OCI-LY3 (cell line): ENCODE results near the gene DAB1.
"Not testable (repeated sequence)": the region's sequence is repeated elsewhere in the genome, so short reads cannot be mapped to it uniquely, and the experiment has no call there.

ENCODE experiments used
- H2AFZ ChIP-seq: fragments of 200-600, 300-600 bp; shearing (Covaris generic); 2 replicates; pipeline ENCODE4 v1.6.0; 2014; ENCODE audit warnings: antibody characterized with exemption, low read depth, low read length
- H3K27ac ChIP-seq: fragments of 200-600, 300-600 bp; sonication (generic); 2 replicates; pipeline ENCODE4 v1.5.1; 2014; ENCODE audit warnings: mild to moderate bottlenecking, low read length, moderate library complexity, mixed read lengths
- H3K27me3 ChIP-seq: fragments of 200-600, 300-600 bp; sonication (generic); 2 replicates; pipeline ENCODE4 v1.6.1; 2014; ENCODE audit warnings: low read depth, low read length, mixed read lengths
- H3K36me3 ChIP-seq: fragments of 200-600, 300-600 bp; sonication (generic); replicated peaks from 2 replicates; pipeline ENCODE3; 2014; ENCODE audit warnings: low read depth, low read length, mixed read lengths
- H3K4me1 ChIP-seq: fragments of 300-600, 200-600 bp; sonication (generic); 2 replicates; pipeline ENCODE4 v1.6.1; 2014; ENCODE audit warnings: low read length, mixed read lengths
- H3K4me2 ChIP-seq: fragments of 200-600, 300-600 bp; sonication (generic); 2 replicates; pipeline ENCODE4 v1.6.1; 2014; ENCODE audit warnings: low read length, mixed read lengths
- H3K4me3 ChIP-seq: fragments of 300-600, 200-600 bp; sonication (generic); 2 replicates; pipeline ENCODE4 v1.5.1; 2014; ENCODE audit warnings: antibody characterized with exemption, mild to moderate bottlenecking, low read length, moderate library complexity
- H3K79me2 ChIP-seq: fragments of 300-600, 200-600 bp; shearing (Covaris generic); 2 replicates; pipeline ENCODE4 v1.6.1; 2014; ENCODE audit warnings: mild to moderate bottlenecking, low read length, mixed read lengths
- H3K9ac ChIP-seq: fragments of 300-600, 200-600 bp; shearing (Covaris generic); 2 replicates; pipeline ENCODE4 v1.6.0; 2014; ENCODE audit warnings: mild to moderate bottlenecking, low read length, moderate library complexity
- H3K9me3 ChIP-seq: fragments of 200-600, 300-600 bp; shearing (Covaris generic); 2 replicates; pipeline ENCODE4 v1.6.1; 2014; ENCODE audit warnings: low read length, mixed read lengths; ENCODE audit not compliant: insufficient read depth
- H4K20me1 ChIP-seq: fragments of 200-600, 300-600 bp; sonication (generic); 2 replicates; pipeline ENCODE4 v1.6.1; 2016; ENCODE audit warnings: low read length, mixed read lengths; ENCODE audit not compliant: insufficient read depth
- CTCF ChIP-seq: fragments of 200-600, 300-600 bp; sonication (generic); IDR thresholded peaks from 2 replicates; pipeline ENCODE4 v1.5.1; 2014; ENCODE audit warnings: antibody characterized with exemption, low read length, low read depth
- EZH2phosphoT487 ChIP-seq: fragments of 200-600 bp; shearing (Covaris generic); IDR thresholded peaks from 2 replicates; pipeline ENCODE4 v1.6.1; 2018; ENCODE audit warnings: antibody characterized with exemption, mixed run types, low read depth

Gene DAB1

GRCh38 chr1:57089855-57090254 lies 334.0 kb downstream of the DAB1 start:
- Histone ChIP-seq H3K79me2 (no peaks in the 10 kb centered on the region), H3K4me2 (no peak overlapping the region), H3K36me3 (no peaks in the 10 kb centered on the region), H3K4me1 (no peaks in the 10 kb centered on the region), H2AFZ (no peak overlapping the region), H3K27me3 (no peaks in the 10 kb centered on the region), H3K9ac (no peak overlapping the region), H3K9me3 (no peaks in the 10 kb centered on the region), H3K27ac (no peak overlapping the region), H4K20me1 (no peaks in the 10 kb centered on the region), H3K4me3 (no peak overlapping the region)
- TF ChIP-seq EZH2phosphoT487 (no peak), CTCF (no peak)

DNA sequence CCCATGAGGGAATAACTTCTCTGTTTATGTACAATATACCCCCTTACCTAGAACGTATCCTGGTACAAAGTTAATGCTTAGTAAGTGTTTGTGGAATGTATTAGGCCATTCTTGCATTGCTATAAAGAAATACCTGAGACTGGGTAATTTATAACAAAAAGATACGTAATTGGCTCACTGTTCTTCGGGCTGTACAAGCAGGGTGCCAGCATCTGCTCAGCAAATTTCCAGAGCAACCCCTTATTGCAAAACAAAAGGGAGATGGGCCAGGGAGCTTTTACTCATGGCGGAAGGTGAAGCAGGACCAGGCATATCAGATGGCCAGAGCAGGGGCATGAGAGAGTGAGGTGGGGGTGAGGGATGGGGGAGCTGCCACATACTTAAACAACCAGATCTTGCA lies 334.6 kb downstream of the DAB1 start:
- no peak overlapping the region for H3K4me3 ChIP-seq
- H3K36me3 ChIP-seq, result no peaks in the 10 kb centered on the region
- H3K4me2 ChIP-seq, result no peak overlapping the region
- no peaks in the 10 kb centered on the region for H3K9me3 ChIP-seq
- H4K20me1 ChIP-seq, result no peaks in the 10 kb centered on the region
- no peaks in the 10 kb centered on the region for H3K27me3 ChIP-seq
- no peak overlapping the region for H3K27ac ChIP-seq
- no peaks in the 10 kb centered on the region for H3K4me1 ChIP-seq
- no peak overlapping the region for H3K9ac ChIP-seq
- H2AFZ ChIP-seq, result no peak overlapping the region
- H3K79me2 ChIP-seq, result no peaks in the 10 kb centered on the region
- TF ChIP-seq EZH2phosphoT487 (no peak), CTCF (no peak)

GRCh38 chr1:57088653-57089052 lies 335.2 kb downstream of the DAB1 start:
- H2AFZ ChIP-seq, result no peak overlapping the region
- H3K9me3 ChIP-seq, result no peaks in the 10 kb centered on the region
- no peaks in the 10 kb centered on the region for H3K79me2 ChIP-seq
- no peak overlapping the region for H3K4me2 ChIP-seq
- no peaks in the 10 kb centered on the region for H4K20me1 ChIP-seq
- H3K27ac ChIP-seq, result no peak overlapping the region
- H3K36me3 ChIP-seq, result no peaks in the 10 kb centered on the region
- no peak overlapping the region for H3K9ac ChIP-seq
- H3K27me3 ChIP-seq, result no peaks in the 10 kb centered on the region
- no peaks in the 10 kb centered on the region for H3K4me1 ChIP-seq
- TF ChIP-seq EZH2phosphoT487, result no peak
- TF ChIP-seq CTCF, result no peak
- no peak overlapping the region for H3K4me3 ChIP-seq

- H3K27me3 ChIP-seq, H3K36me3 ChIP-seq, H3K4me1 ChIP-seq, H3K9me3 ChIP-seq, H3K27ac ChIP-seq, H3K4me3 ChIP-seq, H2AFZ ChIP-seq, H3K4me2 ChIP-seq, H3K79me2 ChIP-seq, H4K20me1 ChIP-seq, H3K9ac ChIP-seq: not testable (repeated sequence)
These were observed 336.2 kb downstream of the DAB1 start for GRCh38 chr1:57087660-57088059.

DNA sequence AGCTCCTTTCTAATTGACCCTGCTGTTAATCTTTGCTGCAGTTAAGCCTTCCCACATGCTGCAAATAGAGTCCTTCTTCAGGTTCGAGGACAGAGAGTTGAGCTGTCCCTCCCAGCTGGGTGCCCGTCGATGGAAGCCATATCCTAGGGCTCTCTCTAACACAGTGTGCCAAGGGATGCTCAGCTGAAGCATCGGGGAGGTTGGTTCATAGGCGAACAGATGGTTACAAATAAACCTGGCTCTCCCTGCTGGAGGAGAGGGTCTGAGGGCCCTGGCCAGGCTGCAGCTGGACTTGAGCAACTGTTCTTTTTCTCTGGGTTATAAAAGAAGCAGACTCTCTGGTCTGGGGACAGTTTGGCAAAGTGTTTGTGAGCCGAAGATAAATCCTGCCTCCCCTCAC lies 337.7 kb downstream of the DAB1 start:
- no peaks in the 10 kb centered on the region for H3K36me3 ChIP-seq
- H3K4me3 ChIP-seq, result no peak overlapping the region
- no peak overlapping the region for H3K27ac ChIP-seq
- H3K27me3 ChIP-seq, result no peaks in the 10 kb centered on the region
- TF ChIP-seq EZH2phosphoT487 (no peak), CTCF (no peak)
- H3K9me3 ChIP-seq, result no peaks in the 10 kb centered on the region
- H3K4me1 ChIP-seq, result no peaks in the 10 kb centered on the region
- no peak overlapping the region for H3K4me2 ChIP-seq
- H4K20me1 ChIP-seq, result no peaks in the 10 kb centered on the region
- H3K79me2 ChIP-seq, result no peaks in the 10 kb centered on the region
- no peak overlapping the region for H2AFZ ChIP-seq
- H3K9ac ChIP-seq, result no peak overlapping the region
